NCI-H146 (cell line): Measurements from ENCODE around the gene COL25A1.
"Not testable (repeated sequence)": the region's sequence is repeated elsewhere in the genome, so short reads cannot be mapped to it uniquely, and the experiment has no call there.

ENCODE experiments used
- DNase-seq: peaks from one replicate; lab custom pipeline; 2025; lab: John Stamatoyannopoulos, UW

Gene COL25A1

GRCh38 chr4:109049926-109050325, 252.5 kb downstream of the COL25A1 start:
- no peak for DNase-seq

- DNase-seq: no peak
Measured at GRCh38 chr4:109046471-109047201, 255.8 kb downstream of the COL25A1 start.

GRCh38 chr4:109044431-109044830, 258.0 kb downstream of the COL25A1 start:
- DNase-seq: no peak

- DNase-seq: no peak
Measured at GRCh38 chr4:109043286-109043685, 259.2 kb downstream of the COL25A1 start.

GRCh38 chr4:109041463-109042360, 260.7 kb downstream of the COL25A1 start:
- no peak for DNase-seq

- DNase-seq: no peak
Measured at GRCh38 chr4:109040441-109040840, 262.0 kb downstream of the COL25A1 start.

GRCh38 chr4:109037026-109037425, 265.4 kb downstream of the COL25A1 start:
- no peak for DNase-seq

- no peak for DNase-seq
Measured at GRCh38 chr4:109033993-109034392, 268.5 kb downstream of the COL25A1 start.

- DNase-seq: no peak
Measured at GRCh38 chr4:109032671-109033070, 269.8 kb downstream of the COL25A1 start.

GRCh38 chr4:109029987-109030386, 272.5 kb downstream of the COL25A1 start:
- no peak for DNase-seq

GRCh38 chr4:109027016-109027500, 275.4 kb downstream of the COL25A1 start:
- DNase-seq: no peak

GRCh38 chr4:109026588-109026987, 275.9 kb downstream of the COL25A1 start:
- no peak for DNase-seq

- DNase-seq: no peak
Measured at GRCh38 chr4:109025471-109026076, 276.9 kb downstream of the COL25A1 start.

GRCh38 chr4:109022961-109023360, 279.5 kb downstream of the COL25A1 start:
- no peak for DNase-seq

GRCh38 chr4:109021630-109022029, 280.8 kb downstream of the COL25A1 start:
- DNase-seq: not testable (repeated sequence)

- DNase-seq: no peak
Measured at GRCh38 chr4:109020861-109021260, 281.6 kb downstream of the COL25A1 start.

- no peak for DNase-seq
Measured at GRCh38 chr4:109016200-109016599, 286.3 kb downstream of the COL25A1 start.

GRCh38 chr4:109015413-109015810, 287.0 kb downstream of the COL25A1 start:
- DNase-seq: no peak

- no peak for DNase-seq
Measured at GRCh38 chr4:109014593-109015412, 287.7 kb downstream of the COL25A1 start.

- no peak for DNase-seq
Measured at GRCh38 chr4:109012286-109012880, 290.1 kb downstream of the COL25A1 start.
